Testis (tissue), 3 donors: ENCODE results near the gene HTR3B. TPM values are rescaled to one million over a fixed set of nuclear protein-coding genes. Genes with fewer than 3 reads are reported as not detected.
"Not testable (repeated sequence)": the region's sequence is repeated elsewhere in the genome, so short reads cannot be mapped to it uniquely, and the experiment has no call there.

Experiments used
- DNase-seq: peaks from one replicate; pipeline ENCODE4 v3.0.0-alpha.2; 2019
- H3K27ac ChIP-seq, 2 donors: fragments of 200-600 bp; sonication (generic); one replicate each; pipeline ENCODE4 v1.5.1; 2019
- H3K27me3 ChIP-seq: fragments of 200-600 bp; sonication (generic); one replicate; pipeline ENCODE4 v1.5.1; 2019
- H3K36me3 ChIP-seq: fragments of 200-600 bp; sonication (generic); one replicate; pipeline ENCODE4 v1.5.1; 2017; ENCODE audit warnings: low read depth; ENCODE audit errors: missing control alignments
- H3K4me1 ChIP-seq: fragments of 200-600 bp; sonication (generic); one replicate; pipeline ENCODE4 v1.5.1; 2019
- H3K4me3 ChIP-seq, 2 donors: fragments of 200-600 bp; sonication (generic); one replicate each; pipeline ENCODE4 v1.5.1; 2017 to 2019
- H3K9me3 ChIP-seq: fragments of 200-600 bp; sonication (generic); one replicate; pipeline ENCODE4 v1.5.1; 2017
- POLR2A ChIP-seq: fragments of 450-650 bp; IDR thresholded peaks from one replicate; pipeline ENCODE4 v1.6.1; 2017; ENCODE audit warnings: antibody characterized with exemption, mild to moderate bottlenecking, moderate library complexity
- WGBS, 2 donors: methylation state at CpG; one replicate each; pipeline ENCODE4 v1.1.5; 2018; 5-methylcytosine and 5-hydroxymethylcytosine counted together
- intact Hi-C: fragments of 100-400 bp; cut with DNase I; formaldehyde crosslinking; loops from one replicate; pipeline ENCODE4 v1.15.1; 2023; ENCODE audit warnings: low total_unique reads
- polyA plus RNA-seq: library from polyadenylated mRNA; stranded (reverse); fragments of 350-450 nt; fragmentation: Illumina TruSeq; extraction: RNeasy Lipid Tissue Mini Kit (QIAGEN cat#74804); gene quantifications from one replicate; pipeline ENCODE4 v1.2.3, GENCODE V29; 2014; ENCODE audit warnings: low read depth, low replicate concordance; ENCODE audit not compliant: insufficient read depth
- total RNA-seq, 2 donors: library from RNA; depleted of rRNA; stranded (reverse); fragments of >200 nt; gene quantifications; one replicate each; pipeline ENCODE4 v1.2.3, GENCODE V29; 2016
- TF ChIP-seq, protein P1 (sequence below), 3 experiments: fragments of 450-650 bp in 2 of 3; fragments of 200-600 bp in 1 of 3; sonication (generic) in 1 of 3; IDR thresholded peaks; one replicate each; pipeline ENCODE4 v1.5.1; 2016 to 2019; ENCODE audit warnings: antibody characterized with exemption in 3 of 3, mild to moderate bottlenecking in 2 of 3, moderate library complexity in 1 of 3

Gene HTR3B
- total and polyA plus RNA-seq, 3 donors from 2014 or later: 1.1 to 2.9 (median 1.7) TPM

DNA sequence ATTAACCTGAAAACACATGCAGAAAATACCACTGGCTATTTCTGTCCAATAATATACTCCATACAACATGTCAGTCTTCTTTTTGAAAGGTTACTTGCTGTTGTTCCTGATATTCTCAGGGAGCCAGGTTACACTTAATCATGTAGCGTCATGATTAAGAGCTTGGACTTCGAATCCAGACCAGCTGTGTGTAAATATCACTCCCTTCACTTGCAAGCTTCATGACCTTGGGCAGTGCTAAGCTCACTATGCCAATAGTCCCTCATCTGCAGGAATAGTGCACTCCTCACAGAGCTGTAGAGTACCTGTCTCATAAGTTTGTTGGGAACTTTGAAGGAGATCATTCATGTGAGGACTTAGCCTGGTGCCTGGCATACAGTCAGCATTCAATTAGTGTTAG lies 1.9 kb downstream of the HTR3B start:
- Histone ChIP-seq H3K27ac (no peak overlapping the region), H3K36me3 (no peaks in the 10 kb centered on the region), H3K4me1 (no peaks in the 10 kb centered on the region), H3K9me3 (no peaks in the 10 kb centered on the region), H3K4me3 (no peak overlapping the region), H3K27me3 (no peaks in the 10 kb centered on the region)
- intact Hi-C loops: no loop called here
- no peak for TF ChIP-seq POLR2A
- TF ChIP-seq, protein P1, sequence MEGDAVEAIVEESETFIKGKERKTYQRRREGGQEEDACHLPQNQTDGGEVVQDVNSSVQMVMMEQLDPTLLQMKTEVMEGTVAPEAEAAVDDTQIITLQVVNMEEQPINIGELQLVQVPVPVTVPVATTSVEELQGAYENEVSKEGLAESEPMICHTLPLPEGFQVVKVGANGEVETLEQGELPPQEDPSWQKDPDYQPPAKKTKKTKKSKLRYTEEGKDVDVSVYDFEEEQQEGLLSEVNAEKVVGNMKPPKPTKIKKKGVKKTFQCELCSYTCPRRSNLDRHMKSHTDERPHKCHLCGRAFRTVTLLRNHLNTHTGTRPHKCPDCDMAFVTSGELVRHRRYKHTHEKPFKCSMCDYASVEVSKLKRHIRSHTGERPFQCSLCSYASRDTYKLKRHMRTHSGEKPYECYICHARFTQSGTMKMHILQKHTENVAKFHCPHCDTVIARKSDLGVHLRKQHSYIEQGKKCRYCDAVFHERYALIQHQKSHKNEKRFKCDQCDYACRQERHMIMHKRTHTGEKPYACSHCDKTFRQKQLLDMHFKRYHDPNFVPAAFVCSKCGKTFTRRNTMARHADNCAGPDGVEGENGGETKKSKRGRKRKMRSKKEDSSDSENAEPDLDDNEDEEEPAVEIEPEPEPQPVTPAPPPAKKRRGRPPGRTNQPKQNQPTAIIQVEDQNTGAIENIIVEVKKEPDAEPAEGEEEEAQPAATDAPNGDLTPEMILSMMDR (IDR thresholded peaks at IDR 0.05): no peak
- DNase-seq: no peak
- WGBS, 2 donors: 36 to 46% methylated on average over 2 of the region's 2 CpGs

DNA sequence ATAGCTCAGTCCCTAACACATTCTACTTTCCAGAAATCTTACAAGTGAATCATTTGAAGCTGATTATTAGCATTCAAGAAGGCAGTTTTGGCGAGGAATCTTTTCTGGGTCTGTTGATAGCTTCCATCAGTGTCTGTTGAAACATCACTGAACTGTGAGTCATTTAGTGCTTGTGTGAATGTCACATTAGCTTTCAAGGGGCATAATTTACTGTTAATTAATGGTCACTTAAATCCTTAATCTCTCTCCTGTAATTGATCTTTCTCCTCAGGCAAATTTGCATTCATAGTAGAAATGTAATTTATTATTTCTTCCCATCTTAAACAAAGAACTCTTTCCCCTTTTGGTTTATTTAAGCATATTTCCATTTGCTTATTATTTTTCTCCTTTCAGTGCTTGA lies 2.6 kb downstream of the HTR3B start:
- no peak for DNase-seq
- WGBS, 2 donors: 38 to 44% methylated on average over 1 of the region's 1 CpG
- Histone ChIP-seq H3K27me3 (no peaks in the 10 kb centered on the region), H3K4me1 (no peaks in the 10 kb centered on the region), H3K4me3 (no peak overlapping the region), H3K27ac (no peak overlapping the region), H3K9me3 (no peaks in the 10 kb centered on the region), H3K36me3 (no peaks in the 10 kb centered on the region)
- intact Hi-C loops: no loop called here
- TF ChIP-seq, protein P1 (IDR thresholded peaks at IDR 0.05): no peak
- no peak for TF ChIP-seq POLR2A

DNA sequence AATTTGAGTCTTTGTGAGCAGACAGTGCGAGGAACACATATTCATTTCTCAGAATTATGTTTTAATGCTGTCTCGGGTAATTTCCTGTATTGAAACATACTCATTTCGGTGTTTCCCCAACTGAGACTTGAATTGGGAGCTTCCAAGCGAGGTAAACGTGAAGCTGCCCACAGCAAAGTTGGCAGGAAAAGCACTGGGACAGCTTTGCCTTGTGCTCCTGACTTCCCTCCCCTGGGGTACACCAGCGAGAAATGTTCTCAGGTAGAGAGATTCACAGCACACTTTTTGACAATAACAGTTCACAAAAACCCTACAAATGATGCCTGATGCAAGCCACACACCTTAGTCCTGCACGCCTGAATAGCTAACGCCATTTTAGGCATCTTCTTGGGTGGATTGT lies 3.1 kb downstream of the HTR3B start:
- no peaks in the 10 kb centered on the region for H3K36me3 ChIP-seq
- TF ChIP-seq, protein P1 (IDR thresholded peaks at IDR 0.05): no peak
- no peak for TF ChIP-seq POLR2A
- no peaks in the 10 kb centered on the region for H3K27me3 ChIP-seq
- intact Hi-C loops: no loop called here
- H3K9me3 ChIP-seq: no peaks in the 10 kb centered on the region
- 81 to 90% methylated on average over 8 of the region's 8 CpGs for WGBS, 2 donors
- no peak for DNase-seq
- no peak overlapping the region for H3K27ac ChIP-seq
- no peaks in the 10 kb centered on the region for H3K4me1 ChIP-seq
- no peak overlapping the region for H3K4me3 ChIP-seq

DNA sequence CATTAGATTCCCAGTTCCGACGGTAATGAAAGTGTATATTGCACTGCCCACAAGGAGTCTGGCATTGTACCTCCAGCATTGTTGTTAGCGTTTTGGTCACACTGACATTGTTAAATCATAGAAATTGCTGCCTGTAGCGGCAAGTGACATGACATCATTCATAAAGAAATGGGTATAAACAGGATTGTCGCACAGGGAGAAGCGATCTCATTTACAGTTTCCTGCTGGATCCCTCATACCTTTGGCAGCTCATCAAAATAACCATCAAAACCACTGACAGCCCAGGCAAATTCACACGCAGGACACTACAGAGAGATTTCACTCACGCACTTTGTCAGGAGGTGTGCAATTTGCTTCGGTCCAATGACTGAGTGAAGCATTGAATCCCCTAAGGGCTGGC lies 3.5 kb downstream of the HTR3B start:
- Histone ChIP-seq H3K4me3 (no peak overlapping the region), H3K36me3 (no peaks in the 10 kb centered on the region), H3K9me3 (no peaks in the 10 kb centered on the region), H3K4me1 (no peaks in the 10 kb centered on the region), H3K27me3 (no peaks in the 10 kb centered on the region), H3K27ac (no peak overlapping the region)
- intact Hi-C loops: no loop called here
- no peak for DNase-seq
- 82 to 86% methylated on average over 9 of the region's 9 CpGs for WGBS, 2 donors
- TF ChIP-seq POLR2A: no peak
- TF ChIP-seq, protein P1 (IDR thresholded peaks at IDR 0.05): no peak

DNA sequence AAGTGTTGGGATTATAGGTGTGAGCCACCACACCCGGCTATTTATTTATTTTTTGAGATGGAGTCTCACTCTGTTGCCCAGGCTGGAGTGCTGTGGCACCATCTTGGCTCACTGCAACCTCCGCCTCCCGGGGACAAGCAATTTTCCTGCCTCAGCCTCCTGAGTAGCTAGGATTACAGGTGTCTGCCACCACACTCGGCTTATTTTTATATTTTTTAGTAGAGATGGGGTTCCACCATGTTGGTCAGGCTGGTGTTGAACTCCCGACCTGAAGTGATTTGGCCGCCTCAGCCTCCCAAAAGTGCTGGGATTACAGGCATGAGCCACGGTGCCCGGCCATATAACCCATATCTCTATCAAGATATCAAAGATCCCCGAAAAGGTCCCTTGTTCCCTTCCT lies 6.9 kb downstream of the HTR3B start:
- intact Hi-C loops, DNase-seq, H3K4me3 ChIP-seq, H3K4me1 ChIP-seq, H3K9me3 ChIP-seq, H3K27ac ChIP-seq, H3K36me3 ChIP-seq, H3K27me3 ChIP-seq: not testable (repeated sequence)
- WGBS, 2 donors: 89 to 91% methylated on average over 9 of the region's 9 CpGs
